OCI-LY1 (cell line): ENCODE measurements around the gene PRXL2B.

Source experiments
- CTCF ChIP-seq: fragments of 200-600 bp; sonication (generic), shearing (Covaris generic); IDR thresholded peaks from 2 replicates; pipeline ENCODE4 v1.5.1; 2017; ENCODE audit warnings: mild to moderate bottlenecking, antibody characterized with exemption, low read length, moderate library complexity, mixed read lengths
- EZH2 ChIP-seq: fragments of 200-600 bp; sonication (generic), shearing (Covaris generic); IDR thresholded peaks from 2 replicates; pipeline ENCODE4 v1.8.0; 2017; ENCODE audit warnings: borderline replicate concordance, mixed run types, mild to moderate bottlenecking, antibody characterized with exemption, low read length, moderate library complexity, mixed read lengths

- TF ChIP-seq EZH2, result no peak
- no peak for TF ChIP-seq CTCF
Observed at GRCh38 chr1:2624735-2625300, 38.2 kb downstream of the PRXL2B start.
